SU-DHL-6 (cell line): Measurements from ENCODE around the gene PDCD2.
"Not testable (repeated sequence)": the region's sequence is repeated elsewhere in the genome, so short reads cannot be mapped to it uniquely, and the experiment has no call there.

Experiments
- CTCF ChIP-seq: fragments of 200-600 bp; sonication (generic); IDR thresholded peaks from one replicate; pipeline ENCODE4 v1.5.1; 2017; ENCODE audit warnings: antibody characterized with exemption, mild to moderate bottlenecking, low read length, moderate library complexity; ENCODE audit not compliant: insufficient read depth, poor library complexity, severe bottlenecking
- EZH2phosphoT487 ChIP-seq: fragments of 200-600 bp; sonication (generic), shearing (Covaris generic); conservative IDR thresholded peaks from 2 replicates; pipeline ENCODE4 v1.6.1; 2018; ENCODE audit warnings: mild to moderate bottlenecking, antibody characterized with exemption, low read length, moderate library complexity, mixed read lengths

DNA sequence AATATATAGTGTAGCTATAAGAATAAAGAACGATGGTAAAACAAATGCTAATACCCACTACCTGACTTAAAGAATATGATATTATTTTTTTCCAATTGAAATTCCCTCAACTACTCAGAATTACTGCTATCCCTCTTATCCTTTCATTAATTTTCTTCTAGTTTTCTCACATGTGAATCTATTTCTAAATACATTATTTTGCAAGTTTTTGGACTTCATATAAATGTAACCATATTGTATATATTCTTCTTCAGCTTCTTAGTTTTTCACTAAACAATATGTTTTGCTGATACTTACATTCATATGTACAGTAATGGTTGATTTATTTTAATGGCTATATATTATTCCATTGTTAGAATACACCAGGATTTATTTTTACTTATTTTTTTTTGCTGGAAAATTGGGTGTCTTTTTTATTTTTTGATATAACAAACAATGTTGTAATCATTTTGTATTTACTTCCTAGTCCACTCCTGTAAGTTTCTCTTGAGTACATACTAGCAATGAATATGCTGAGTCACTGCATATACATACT lies 31.6 kb upstream of the PDCD2 start:
- TF ChIP-seq CTCF, EZH2phosphoT487: not testable (repeated sequence)
